ENCODE data around the gene TNS1. TPM values are rescaled to one million over a fixed set of nuclear protein-coding genes. Genes with fewer than 3 reads are reported as not detected.

Gene TNS1
- polyA plus RNA-seq, 1 experiment = 19.7 TPM

GRCh38 chr2:217821536-217822147 is 181.2 kb downstream of the TNS1 start:
- no peaks in the 10 kb centered on the region for H3K9me3 ChIP-seq (ENCODE audit: control insufficient read depth, insufficient read depth, low read length)
- no peak for TF ChIP-seq CTCF (IDR thresholded peaks at IDR 0.05; ENCODE audit: low read depth, low read length)
- no peak overlapping the region for H3K4me3 ChIP-seq (ENCODE audit: low read depth, low read length)
- ChIA-PET CTCF (no interaction called here), POLR2A (no interaction called here)
- H3K27ac ChIP-seq (ENCODE audit: low read depth, low read length) = no peak overlapping the region
- no peaks in the 10 kb centered on the region for H3K27me3 ChIP-seq (ENCODE audit: control insufficient read depth, insufficient read depth, low read length)
- no peak for DNase-seq (ENCODE audit: low read depth, low spot score)

DNA sequence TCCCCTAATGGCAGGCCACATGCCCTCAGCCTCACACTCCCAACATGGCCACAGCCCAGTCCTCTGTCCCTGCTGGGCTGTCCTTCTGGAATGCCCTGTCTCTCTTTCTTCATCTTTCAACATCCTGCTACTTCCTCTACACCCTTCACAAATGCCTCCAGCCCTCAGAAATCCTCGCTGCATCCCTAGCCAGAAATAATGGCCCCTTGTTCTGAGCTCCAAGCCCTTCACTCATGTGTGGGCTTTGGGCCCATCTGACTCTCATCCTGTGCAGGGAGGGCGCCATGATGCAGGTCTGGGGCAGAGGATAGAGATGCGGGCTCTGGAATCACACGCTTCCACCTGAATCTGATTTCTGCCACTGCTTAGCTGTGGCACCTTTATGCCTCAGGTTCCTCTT is 181.9 kb downstream of the TNS1 start:
- Histone ChIP-seq H3K9me3 (ENCODE audit: control insufficient read depth, insufficient read depth, low read length) (no peaks in the 10 kb centered on the region), H3K27me3 (ENCODE audit: control insufficient read depth, insufficient read depth, low read length) (no peaks in the 10 kb centered on the region), H3K4me3 (ENCODE audit: low read depth, low read length) (no peak overlapping the region), H3K27ac (ENCODE audit: low read depth, low read length) (no peak overlapping the region)
- DNase-seq (ENCODE audit: low read depth, low spot score) = no peak
- POLR2A ChIA-PET = no interaction called here
- TF ChIP-seq CTCF (IDR thresholded peaks at IDR 0.05; ENCODE audit: low read depth, low read length) = no peak
- CTCF ChIA-PET = interaction anchor here (1.7 kb wide), 1 partner anchor 32 kb away, joined by 4 read pairs; no protein-coding TSS in a partner anchor

GRCh38 chr2:217820091-217820819 is 182.5 kb downstream of the TNS1 start:
- H3K27me3 ChIP-seq (ENCODE audit: control insufficient read depth, insufficient read depth, low read length) = no peaks in the 10 kb centered on the region
- H3K27ac ChIP-seq (ENCODE audit: low read depth, low read length) = no peak overlapping the region
- H3K4me3 ChIP-seq (ENCODE audit: low read depth, low read length) = no peak overlapping the region
- ChIA-PET CTCF (interaction anchor here (1.7 kb wide), 1 partner anchor 31 kb away, joined by 4 read pairs; no protein-coding TSS in a partner anchor), POLR2A (no interaction called here)
- H3K9me3 ChIP-seq (ENCODE audit: control insufficient read depth, insufficient read depth, low read length) = no peaks in the 10 kb centered on the region
- no peak for DNase-seq (ENCODE audit: low read depth, low spot score)
- no peak for TF ChIP-seq CTCF (IDR thresholded peaks at IDR 0.05; ENCODE audit: low read depth, low read length)

- CTCF ChIA-PET = no interaction called here
- TF ChIP-seq CTCF (IDR thresholded peaks at IDR 0.05; ENCODE audit: low read depth, low read length) = no peak
- POLR2A ChIA-PET = no interaction called here
- DNase-seq (ENCODE audit: low read depth, low spot score) = no peak
- no peaks in the 10 kb centered on the region for H3K27me3 ChIP-seq (ENCODE audit: control insufficient read depth, insufficient read depth, low read length)
- no peaks in the 10 kb centered on the region for H3K9me3 ChIP-seq (ENCODE audit: control insufficient read depth, insufficient read depth, low read length)
- H3K27ac ChIP-seq (ENCODE audit: low read depth, low read length) = no peak overlapping the region
- H3K4me3 ChIP-seq (ENCODE audit: low read depth, low read length) = no peak overlapping the region
These were observed 184.4 kb downstream of the TNS1 start for GRCh38 chr2:217818293-217818850.

Measured in AG04450 (cell line).